SK-N-SH (cell line): ENCODE measurements around the gene WASF3. TPM values are rescaled to one million over a fixed set of nuclear protein-coding genes. Genes with fewer than 3 reads are reported as not detected.

ENCODE experiments used
- CTCF ChIA-PET: fragments of 300-600, 350-600 bp; formaldehyde crosslinking; extraction: SDS; loops from one replicate; lab custom pipeline; 2021; lab: Yijun Ruan, JAX
- POLR2A ChIA-PET: fragments of 350-600 bp; sonication (Branson Sonifier 250); formaldehyde crosslinking; extraction: SDS; loops from one replicate; lab custom pipeline; 2020; ENCODE audit warnings: antibody characterized with exemption, inconsistent platforms; lab: Yijun Ruan, JAX
- DNase-seq: peaks from one replicate; pipeline ENCODE4 v3.0.0; 2012
- H2AFZ ChIP-seq: fragments of 200-600 bp; sonication (generic); 2 replicates; pipeline ENCODE4 v1.8.1; 2016; ENCODE audit warnings: antibody characterized with exemption, mild to moderate bottlenecking, low read depth
- H3F3A ChIP-seq: fragments of 200-600 bp; sonication (generic); replicated peaks from 2 replicates; pipeline ENCODE3; 2016; ENCODE audit warnings: antibody characterized with exemption, mild to moderate bottlenecking; ENCODE audit not compliant: insufficient read depth
- H3K27ac ChIP-seq, 2 experiments: fragments of 200-500 bp in 1 of 2; fragments of 200-600 bp in 1 of 2; sonication (Bioruptor generic) in 1 of 2; sonication (generic), shearing (Covaris generic) in 1 of 2; 2 replicates each; pipeline versions ENCODE4 v1.5.1 to v1.6.1; 2014 to 2016; ENCODE audit warnings: low read depth in 2 of 2, inconsistent platforms in 1 of 2, low read length in 1 of 2, mild to moderate bottlenecking in 1 of 2, mixed read lengths in 1 of 2
- H3K27me3 ChIP-seq: fragments of 200-600 bp; sonication (generic), shearing (Covaris generic); 2 replicates; pipeline ENCODE4 v1.6.1; 2016; ENCODE audit warnings: mixed run types; ENCODE audit not compliant: insufficient read depth
- H3K36me3 ChIP-seq, 2 experiments: fragments of 200-500 bp in 1 of 2; fragments of 200-600 bp in 1 of 2; sonication (Bioruptor generic) in 1 of 2; sonication (generic) in 1 of 2; replicated peaks in 1 of 2; 2 replicates each; pipeline versions ENCODE3 to v1.5.1; 2014 to 2016; ENCODE audit warnings: low read length in 1 of 2, mild to moderate bottlenecking in 1 of 2; ENCODE audit not compliant: insufficient read depth in 2 of 2, control insufficient read depth in 1 of 2
- H3K4me1 ChIP-seq, 2 experiments: fragments of 200-500 bp in 1 of 2; fragments of 200-600 bp in 1 of 2; sonication (Bioruptor generic) in 1 of 2; sonication (generic), shearing (Covaris generic) in 1 of 2; 2 replicates each; pipeline versions ENCODE4 v1.5.1 to v1.6.1; 2014 to 2016; ENCODE audit warnings: low read depth in 1 of 2, low read length in 1 of 2, mixed run types in 1 of 2; ENCODE audit not compliant: insufficient read depth in 2 of 2, control insufficient read depth in 1 of 2
- H3K4me2 ChIP-seq: fragments of 200-600 bp; sonication (generic), shearing (Covaris generic); 2 replicates; pipeline ENCODE4 v1.6.1; 2017; ENCODE audit warnings: mixed run types
- H3K4me3 ChIP-seq, 2 experiments: fragments of 200-500 bp in 1 of 2; fragments of 200-600 bp in 1 of 2; sonication (Bioruptor generic) in 1 of 2; sonication (generic), shearing (Covaris generic) in 1 of 2; 2 replicates each; pipeline versions ENCODE4 v1.5.1 to v1.8.1; 2014 to 2016; ENCODE audit warnings: low read depth in 2 of 2, inconsistent platforms in 1 of 2, low read length in 1 of 2, mild to moderate bottlenecking in 1 of 2, mixed read lengths in 1 of 2, moderate library complexity in 1 of 2
- H3K79me2 ChIP-seq: fragments of 200-600 bp; sonication (generic); 2 replicates; pipeline ENCODE4 v1.8.1; 2017; ENCODE audit warnings: mild to moderate bottlenecking; ENCODE audit not compliant: insufficient read depth
- H3K9ac ChIP-seq: fragments of 200-600 bp; sonication (generic); 2 replicates; pipeline ENCODE4 v1.6.1; 2017; ENCODE audit warnings: mixed run types
- H3K9me2 ChIP-seq: fragments of 200-600 bp; sonication (generic); 2 replicates; pipeline ENCODE4 v1.6.1; 2017; ENCODE audit warnings: mixed run types
- H3K9me3 ChIP-seq: fragments of 200-600 bp; sonication (generic); 2 replicates; pipeline ENCODE4 v1.6.1; 2017; ENCODE audit warnings: mixed run types, mild to moderate bottlenecking, moderate library complexity
- H4K20me1 ChIP-seq: fragments of 200-600 bp; sonication (generic); 2 replicates; pipeline ENCODE4 v1.6.1; 2017; ENCODE audit warnings: mild to moderate bottlenecking, mixed run types; ENCODE audit not compliant: insufficient read depth
- ELF1 ChIP-seq: IDR thresholded peaks from 2 replicates; pipeline ENCODE4 v1.4.0; 2012
- EP300 ChIP-seq, 2 experiments: IDR thresholded peaks; 2 replicates each; pipeline versions ENCODE4 v1.4.0 to v1.6.1; 2012; ENCODE audit warnings: borderline replicate concordance in 1 of 2, low read depth in 1 of 2, low read length in 1 of 2
- EZH2phosphoT487 ChIP-seq: fragments of 200-600 bp; sonication (generic); IDR thresholded peaks from 2 replicates; pipeline ENCODE4 v1.6.1; 2017; ENCODE audit warnings: low read depth, mixed run types, mild to moderate bottlenecking, antibody characterized with exemption, moderate library complexity, borderline replicate concordance
- FOSL2 ChIP-seq: IDR thresholded peaks from 2 replicates; pipeline ENCODE4 v1.4.0; 2012; ENCODE audit warnings: low read depth, mild to moderate bottlenecking, moderate library complexity, borderline replicate concordance
- FOXJ3 ChIP-seq: sonication (generic); formaldehyde crosslinking; IDR thresholded peaks from 2 replicates; pipeline ENCODE4 v1.5.1; 2020; ENCODE audit warnings: mild to moderate bottlenecking, missing genetic modification reagents
- FOXM1 ChIP-seq: IDR thresholded peaks from 2 replicates; pipeline ENCODE4 v1.4.0; 2012; ENCODE audit warnings: low read depth, mild to moderate bottlenecking
- GATA2 ChIP-seq: sonication (generic); formaldehyde crosslinking; IDR thresholded peaks from 2 replicates; pipeline ENCODE4 v1.5.0; 2020; ENCODE audit warnings: mild to moderate bottlenecking, missing genetic modification reagents
- IRF3 ChIP-seq: fragments of 150-350 bp; IDR thresholded peaks from 2 replicates; pipeline ENCODE4 v1.6.1; 2016; ENCODE audit warnings: mild to moderate bottlenecking, low read depth, low read length
- JUND ChIP-seq: IDR thresholded peaks from 2 replicates; pipeline ENCODE4 v1.4.0; 2012
- MXI1 ChIP-seq: IDR thresholded peaks from 2 replicates; pipeline ENCODE4 v1.6.1; 2012; ENCODE audit warnings: mild to moderate bottlenecking, low read depth, low read length, improper control_type of control experiment
- NRF1 ChIP-seq: IDR thresholded peaks from 2 replicates; pipeline ENCODE4 v1.6.1; 2012; ENCODE audit warnings: low read depth, mild to moderate bottlenecking, low read length
- PBX3 ChIP-seq: IDR thresholded peaks from 2 replicates; pipeline ENCODE4; 2012
- SIN3A ChIP-seq: IDR thresholded peaks from 2 replicates; pipeline ENCODE4 v1.6.1; 2012; ENCODE audit warnings: low read depth, mild to moderate bottlenecking, low read length, moderate library complexity, borderline replicate concordance
- WGBS: methylation state at CpG from one replicate; pipeline ENCODE4 v1.1.6; 2017; ENCODE audit warnings: low lambda C conversion rate; 5-methylcytosine and 5-hydroxymethylcytosine counted together
- polyA plus RNA-seq, 3 experiments: library from polyadenylated mRNA; depleted of rRNA; stranded (reverse); fragments of >200 nt; gene quantifications; 2 replicates each; pipeline ENCODE4 v1.2.3, GENCODE V29; 2012
- TF ChIP-seq, protein P1 (sequence below): IDR thresholded peaks from 2 replicates; pipeline ENCODE4 v1.6.1; 2012; ENCODE audit warnings: mild to moderate bottlenecking, low read depth, low read length, moderate library complexity

WASF3 gene
- polyA plus RNA-seq, 1 of the 3 experiments (the other 2 are of a cell fraction): 10.4 TPM

- no peaks in the 10 kb centered on the region for H3K79me2 ChIP-seq
- no peak for TF ChIP-seq MXI1
- TF ChIP-seq FOSL2: no peak
- TF ChIP-seq, protein P1, sequence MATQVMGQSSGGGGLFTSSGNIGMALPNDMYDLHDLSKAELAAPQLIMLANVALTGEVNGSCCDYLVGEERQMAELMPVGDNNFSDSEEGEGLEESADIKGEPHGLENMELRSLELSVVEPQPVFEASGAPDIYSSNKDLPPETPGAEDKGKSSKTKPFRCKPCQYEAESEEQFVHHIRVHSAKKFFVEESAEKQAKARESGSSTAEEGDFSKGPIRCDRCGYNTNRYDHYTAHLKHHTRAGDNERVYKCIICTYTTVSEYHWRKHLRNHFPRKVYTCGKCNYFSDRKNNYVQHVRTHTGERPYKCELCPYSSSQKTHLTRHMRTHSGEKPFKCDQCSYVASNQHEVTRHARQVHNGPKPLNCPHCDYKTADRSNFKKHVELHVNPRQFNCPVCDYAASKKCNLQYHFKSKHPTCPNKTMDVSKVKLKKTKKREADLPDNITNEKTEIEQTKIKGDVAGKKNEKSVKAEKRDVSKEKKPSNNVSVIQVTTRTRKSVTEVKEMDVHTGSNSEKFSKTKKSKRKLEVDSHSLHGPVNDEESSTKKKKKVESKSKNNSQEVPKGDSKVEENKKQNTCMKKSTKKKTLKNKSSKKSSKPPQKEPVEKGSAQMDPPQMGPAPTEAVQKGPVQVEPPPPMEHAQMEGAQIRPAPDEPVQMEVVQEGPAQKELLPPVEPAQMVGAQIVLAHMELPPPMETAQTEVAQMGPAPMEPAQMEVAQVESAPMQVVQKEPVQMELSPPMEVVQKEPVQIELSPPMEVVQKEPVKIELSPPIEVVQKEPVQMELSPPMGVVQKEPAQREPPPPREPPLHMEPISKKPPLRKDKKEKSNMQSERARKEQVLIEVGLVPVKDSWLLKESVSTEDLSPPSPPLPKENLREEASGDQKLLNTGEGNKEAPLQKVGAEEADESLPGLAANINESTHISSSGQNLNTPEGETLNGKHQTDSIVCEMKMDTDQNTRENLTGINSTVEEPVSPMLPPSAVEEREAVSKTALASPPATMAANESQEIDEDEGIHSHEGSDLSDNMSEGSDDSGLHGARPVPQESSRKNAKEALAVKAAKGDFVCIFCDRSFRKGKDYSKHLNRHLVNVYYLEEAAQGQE: no peak
- no peak for TF ChIP-seq FOXJ3 (CRISPR knock-in tag)
- TF ChIP-seq GATA2 (CRISPR knock-in tag): no peak
- no peak overlapping the region for H3K4me3 ChIP-seq
- no peak for DNase-seq
- H3K4me1 ChIP-seq: peaks cover 0 to 12% of the 10 kb centered on the region in 2 experiments; a peak in 1 of 4 replicates
- H2AFZ ChIP-seq: no peak overlapping the region
- no peak overlapping the region for H3K27ac ChIP-seq
- H3K9ac ChIP-seq: no peak overlapping the region
- no peak overlapping the region for H3K4me2 ChIP-seq
- no peaks in the 10 kb centered on the region for H3K27me3 ChIP-seq
- no peaks in the 10 kb centered on the region for H3F3A ChIP-seq
- ChIA-PET CTCF (interaction anchor here (0.7 to 1.9 kb wide), 5 partner anchors 15 to 480 kb away, joined by 3 to 5 read pairs (median 3); no protein-coding TSS in a partner anchor), POLR2A (no interaction called here)
- H4K20me1 ChIP-seq: no peaks in the 10 kb centered on the region
- no peaks in the 10 kb centered on the region for H3K9me2 ChIP-seq
- peaks cover 7 to 8% of the 10 kb centered on the region in 2 experiments for H3K36me3 ChIP-seq
- 97% methylated on average over 2 of the region's 2 CpGs for WGBS
- H3K9me3 ChIP-seq: no peaks in the 10 kb centered on the region
Observed at GRCh38 chr13:26664286-26664685, 106.8 kb downstream of the WASF3 start.

DNA sequence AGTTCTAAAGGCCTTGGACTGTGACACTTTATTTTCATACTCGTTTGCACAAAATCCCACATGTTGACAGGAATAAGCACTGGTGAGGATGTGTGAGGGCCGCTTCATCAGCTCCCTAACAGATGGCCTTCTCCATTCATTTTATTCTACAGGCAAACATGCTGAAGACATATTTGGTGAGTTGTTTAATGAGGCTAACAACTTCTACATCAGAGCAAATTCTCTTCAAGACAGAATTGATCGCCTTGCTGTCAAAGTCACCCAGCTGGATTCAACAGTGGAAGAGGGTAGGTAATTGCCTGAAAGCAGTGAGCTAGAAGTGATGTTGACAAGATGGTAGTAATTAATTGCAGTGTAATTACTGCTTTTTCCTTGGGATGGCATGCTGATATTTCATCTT is 107.4 kb downstream of the WASF3 start:
- Histone ChIP-seq H3K79me2 (no peaks in the 10 kb centered on the region), H3K9ac (no peak overlapping the region), H3F3A (no peaks in the 10 kb centered on the region), H3K4me2 (no peak overlapping the region), H3K36me3 (peaks cover 7 to 8% of the 10 kb centered on the region in 2 experiments), H3K9me3 (no peaks in the 10 kb centered on the region), H3K9me2 (no peaks in the 10 kb centered on the region), H3K27ac (no peak overlapping the region), H3K27me3 (no peaks in the 10 kb centered on the region), H3K4me3 (no peak overlapping the region), H2AFZ (no peak overlapping the region), H3K4me1 (peaks cover 0 to 7% of the 10 kb centered on the region in 2 experiments; a peak in 1 of 4 replicates), H4K20me1 (no peaks in the 10 kb centered on the region)
- WGBS: 95% methylated on average over 3 of the region's 3 CpGs
- POLR2A ChIA-PET: no interaction called here
- no peak for DNase-seq
- CTCF ChIA-PET: interaction anchor here (0.7 to 1.9 kb wide), 5 partner anchors 14 to 480 kb away, joined by 3 to 5 read pairs (median 3); no protein-coding TSS in a partner anchor
- TF ChIP-seq IRF3 (no peak), NRF1 (no peak), ELF1 (no peak), FOXM1 (no peak), SIN3A (no peak), JUND (no peak), EP300 (IDR thresholded peaks at IDR 0.05; ENCODE audit: borderline replicate concordance in 1 of 2, low read depth in 1 of 2, low read length in 1 of 2) (no peak), EZH2phosphoT487 (no peak), PBX3 (no peak)
- TF ChIP-seq, protein P1: no peak
